GM12878 (cell line): ENCODE measurements around the gene ZBTB44. TPM values are rescaled to one million over a fixed set of nuclear protein-coding genes. Genes with fewer than 3 reads are reported as not detected.

ENCODE experiments used
- ATAC-seq: fragments of 200-7000 bp; cut with Tn5 transposase; 3 replicates; pipeline ENCODE4 v1.9.1; 2020; ENCODE audit warnings: mild to moderate bottlenecking, moderate library complexity
- BruUV-seq: library from RNA; stranded (reverse); fragments of 400-500 nt; replicated peaks from 2 replicates; lab custom pipeline; 2021; lab: Mats Ljungman, UMichigan
- CTCF ChIA-PET: fragments of 300-600 bp; sonication (Branson Sonifier 250); formaldehyde crosslinking; extraction: SDS; loops from one replicate; lab custom pipeline; 2021; ENCODE audit warnings: inconsistent platforms; lab: Yijun Ruan, JAX
- POLR2A ChIA-PET: fragments of 350-600 bp; formaldehyde crosslinking; extraction: SDS; loops from one replicate; lab custom pipeline; 2021; ENCODE audit warnings: inconsistent platforms; lab: Charles Lee
- RAD21 ChIA-PET: fragments of 300-600 bp; sonication (Branson Sonifier 250); formaldehyde crosslinking; loops from one replicate; lab custom pipeline; 2023; ENCODE audit warnings: antibody characterized with exemption; ENCODE audit not compliant: unreplicated experiment; lab: Charles Lee
- SMC1A ChIA-PET: fragments of 300-600 bp; sonication (Branson Sonifier 250); formaldehyde crosslinking; loops from one replicate; lab custom pipeline; 2023; ENCODE audit not compliant: unreplicated experiment, uncharacterized antibody; lab: Charles Lee
- DNase-seq: peaks from one replicate; pipeline ENCODE4 v3.0.0-alpha.2; 2011; ENCODE audit warnings: low read depth, low spot score
- FAIRE-seq: peaks from 3 replicates; lab custom pipeline; 2011; peaks lifted over from hg19 to GRCh38; lab: Jason Lieb, UNC
- H2AFZ ChIP-seq: 2 replicates; pipeline ENCODE4 v1.6.0; 2011; ENCODE audit warnings: low read depth, low read length, control low read depth; ENCODE audit not compliant: control insufficient read depth
- H3K27ac ChIP-seq: 2 replicates; pipeline ENCODE4 v1.5.1; 2011; ENCODE audit warnings: control low read depth; ENCODE audit not compliant: control insufficient read depth, insufficient read depth
- H3K27me3 ChIP-seq, 2 experiments: replicated peaks in 1 of 2; 2 replicates each; pipeline versions ENCODE4 v1.6.0 to v1.6.1; 2011; ENCODE audit warnings: low read length in 1 of 2; ENCODE audit not compliant: control insufficient read depth in 2 of 2, insufficient read depth in 2 of 2
- H3K36me3 ChIP-seq, 2 experiments: 2 replicates each; pipeline ENCODE4 v1.5.1; 2011; ENCODE audit warnings: low read length in 1 of 2; ENCODE audit not compliant: control insufficient read depth in 2 of 2, insufficient read depth in 2 of 2
- H3K4me1 ChIP-seq: 2 replicates; pipeline ENCODE4 v1.6.1; 2011; ENCODE audit warnings: mild to moderate bottlenecking, low read length, moderate library complexity, mixed read lengths; ENCODE audit not compliant: control insufficient read depth, insufficient read depth
- H3K4me2 ChIP-seq: 2 replicates; pipeline ENCODE4 v1.6.0; 2011; ENCODE audit warnings: control low read depth; ENCODE audit not compliant: control insufficient read depth, insufficient read depth
- H3K4me3 ChIP-seq: fragments of 200-600 bp; sonication (generic); 2 replicates; pipeline ENCODE4 v1.5.1; 2016
- H3K79me2 ChIP-seq: 2 replicates; pipeline ENCODE4 v1.6.0; 2011; ENCODE audit warnings: low read length; ENCODE audit not compliant: control insufficient read depth, insufficient read depth
- H3K9ac ChIP-seq: 2 replicates; pipeline ENCODE4 v1.8.0; 2011; ENCODE audit warnings: low read length, control low read depth, mixed read lengths; ENCODE audit not compliant: control insufficient read depth, insufficient read depth
- H3K9me3 ChIP-seq: replicated peaks from 3 replicates; pipeline ENCODE4 v1.5.1; 2011; ENCODE audit warnings: mild to moderate bottlenecking, low read length; ENCODE audit not compliant: control insufficient read depth, insufficient read depth
- H4K20me1 ChIP-seq: 2 replicates; pipeline ENCODE4 v1.6.0; 2011; ENCODE audit not compliant: control insufficient read depth, insufficient read depth
- ATF7 ChIP-seq: fragments of 450-650 bp; IDR thresholded peaks from 2 replicates; pipeline ENCODE4 v1.6.1; 2016; ENCODE audit warnings: low read depth, mild to moderate bottlenecking
- HDGF ChIP-seq: fragments of 450-650 bp; IDR thresholded peaks from 2 replicates; pipeline ENCODE4 v1.6.1; 2016; ENCODE audit warnings: antibody characterized with exemption
- MEF2A ChIP-seq: IDR thresholded peaks from 2 replicates; pipeline ENCODE4 v1.6.1; 2011; ENCODE audit warnings: low read depth, mild to moderate bottlenecking, low read length, moderate library complexity; ENCODE audit not compliant: insufficient read depth
- MYC ChIP-seq: IDR thresholded peaks from 2 replicates; pipeline ENCODE4 v1.6.1; 2011; ENCODE audit warnings: mild to moderate bottlenecking, low read length, moderate library complexity, inconsistent platforms; ENCODE audit not compliant: insufficient read depth, insufficient replicate concordance, insufficient read length, severe bottlenecking
- NFXL1 ChIP-seq: fragments of 450-650 bp; IDR thresholded peaks from 2 replicates; pipeline ENCODE4 v1.6.1; 2017; ENCODE audit warnings: antibody characterized with exemption, mild to moderate bottlenecking, borderline replicate concordance
- POLR2A ChIP-seq: IDR thresholded peaks from 2 replicates; pipeline ENCODE4 v1.6.1; 2011; ENCODE audit warnings: low read depth, mild to moderate bottlenecking, low read length
- POLR2AphosphoS5 ChIP-seq: IDR thresholded peaks from 2 replicates; pipeline ENCODE4 v1.6.1; 2011; ENCODE audit warnings: mild to moderate bottlenecking, low read length, inconsistent platforms
- RELA ChIP-seq: fragments of 450-650 bp; IDR thresholded peaks from 2 replicates; pipeline ENCODE4 v1.8.0; 2014; ENCODE audit warnings: borderline replicate concordance; ENCODE audit not compliant: partially characterized antibody
- RUNX3 ChIP-seq: IDR thresholded peaks from 2 replicates; pipeline ENCODE4 v1.6.1; 2012; ENCODE audit warnings: low read length, inconsistent platforms
- SMARCA5 ChIP-seq: fragments of 450-650 bp; IDR thresholded peaks from 2 replicates; pipeline ENCODE4 v1.6.1; 2017; ENCODE audit warnings: mild to moderate bottlenecking
- SP1 ChIP-seq: IDR thresholded peaks from one replicate; pipeline ENCODE4 v1.6.1; 2011; ENCODE audit warnings: low read depth, low read length
- WGBS: methylation state at CpG from one replicate; pipeline ENCODE4 v1.1.6; 2016; ENCODE audit warnings: low lambda C conversion rate; ENCODE audit not compliant: insufficient replicate concordance, insufficient coverage; ENCODE audit errors: missing lambda C conversion rate; 5-methylcytosine and 5-hydroxymethylcytosine counted together
- in situ Hi-C: fragments of 300-500 bp; cut with MboI; formaldehyde crosslinking; loops from 9 replicates; pipeline ENCODE4 v1.14.3; 2018; ENCODE audit warnings: mixed read lengths
- intact Hi-C: fragments of 100-400 bp; cut with micrococcal nuclease; formaldehyde crosslinking; loops from one replicate; pipeline ENCODE4 v1.14.2; 2022; ENCODE audit not compliant: unreplicated experiment
- polyA plus RNA-seq, 11 experiments: library from polyadenylated mRNA; depleted of rRNA in 4 of 11; unstranded in 6 of 11; stranded (reverse) in 5 of 11; fragments of >200 nt; fragmentation: Nextera tagmentation in 4 of 11; fragmentation: Illumina TruSeq in 1 of 11; extraction: Ambion mirVana in 4 of 11; extraction: Trizol in 1 of 11; gene quantifications; 1 replicate in 1 of 11; 2 replicates in 10 of 11; pipeline versions ENCODE4 v1.2.1 to v1.2.3, GENCODE V29; 2011 to 2016; ENCODE audit warnings: inconsistent platforms in 2 of 11, missing spikeins in 2 of 11, low read depth in 1 of 11
- total RNA-seq, 4 experiments: library from RNA; depleted of rRNA in 3 of 4; stranded (reverse); fragments of >200 nt in 3 of 4; fragmentation: Illumina TruSeq in 1 of 4; extraction: Trizol in 1 of 4; gene quantifications; 2 replicates each; pipeline versions ENCODE4 v1.2.1 to v1.2.3, GENCODE V29; 2013 to 2021
- TF ChIP-seq, protein P1 (sequence below): fragments of 450-650 bp; IDR thresholded peaks from 2 replicates; pipeline ENCODE4 v1.6.1; 2018; ENCODE audit warnings: mild to moderate bottlenecking, low read depth, moderate library complexity; ENCODE audit not compliant: partially characterized antibody
- TF ChIP-seq, protein P2 (sequence below): fragments of 450-650 bp; formaldehyde crosslinking; IDR thresholded peaks from 2 replicates; pipeline ENCODE4 v1.4.0; 2022; ENCODE audit warnings: mild to moderate bottlenecking, moderate library complexity
- TF ChIP-seq, protein P3 (sequence below): fragments of 450-650 bp; IDR thresholded peaks from 2 replicates; pipeline ENCODE4 v1.6.1; 2016; ENCODE audit warnings: mild to moderate bottlenecking

The ZBTB44 gene
- total and polyA plus RNA-seq, 10 of the 15 experiments (the other 5 are each of a cell fraction or from before 2014, with no cell fraction given) = 2.8 to 38.2 (median 12.2) TPM

DNA sequence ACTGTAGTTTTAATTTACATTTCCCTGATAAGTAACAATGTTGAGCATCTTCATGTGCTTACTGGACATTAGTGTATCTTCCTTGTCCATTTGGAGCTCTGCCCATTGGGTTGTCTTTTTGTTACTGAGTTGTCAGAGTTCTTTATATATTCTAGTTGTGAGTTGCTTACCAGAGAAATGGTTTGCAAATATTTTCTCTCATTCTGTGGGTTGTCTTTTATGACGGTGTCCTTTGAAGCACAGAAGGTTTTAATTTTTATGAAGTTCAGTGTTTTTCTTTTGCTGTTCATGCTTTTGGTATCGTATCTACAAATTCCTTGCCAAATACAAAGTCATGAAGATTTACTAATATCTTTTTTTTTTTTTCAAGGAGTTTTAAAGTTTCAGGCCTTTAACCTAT lies 42.4 kb downstream of the ZBTB44 start:
- H3K36me3 ChIP-seq = peaks cover 0 to 2% of the 10 kb centered on the region in 2 experiments; a peak in 2 of 4 replicates
- DNase-seq = no peak
- no peak overlapping the region for H3K4me2 ChIP-seq
- CTCF ChIA-PET = no interaction called here
- BruUV-seq = no TSS peak
- no peak overlapping the region for H3K9ac ChIP-seq
- H3K79me2 ChIP-seq = no peaks in the 10 kb centered on the region; the same call in 1 of the 2 replicates
- no peak overlapping the region for H2AFZ ChIP-seq
- WGBS = 95% methylated on average over 2 of the region's 2 CpGs
- H4K20me1 ChIP-seq = no peaks in the 10 kb centered on the region
- RAD21 ChIA-PET = interaction anchor here (0.6 kb wide), 1 partner anchor 17 kb away, joined by 3 read pairs; no protein-coding TSS in a partner anchor
- SMC1A ChIA-PET = interaction anchor here (0.6 to 1.9 kb wide), 3 partner anchors 9 to 1728 kb away, joined by 3 to 6 read pairs (median 3); no protein-coding TSS in a partner anchor
- in situ Hi-C loops (no loop called here), intact Hi-C loops (no loop called here)
- H3K4me3 ChIP-seq = no peak overlapping the region
- TF ChIP-seq NFXL1 (no peak), MYC (no peak), POLR2A (no peak), RUNX3 (no peak), MEF2A (no peak), RELA (no peak), POLR2AphosphoS5 (no peak), SMARCA5 (no peak), SP1 (no peak), HDGF (no peak), ATF7 (no peak)
- TF ChIP-seq, protein P1, sequence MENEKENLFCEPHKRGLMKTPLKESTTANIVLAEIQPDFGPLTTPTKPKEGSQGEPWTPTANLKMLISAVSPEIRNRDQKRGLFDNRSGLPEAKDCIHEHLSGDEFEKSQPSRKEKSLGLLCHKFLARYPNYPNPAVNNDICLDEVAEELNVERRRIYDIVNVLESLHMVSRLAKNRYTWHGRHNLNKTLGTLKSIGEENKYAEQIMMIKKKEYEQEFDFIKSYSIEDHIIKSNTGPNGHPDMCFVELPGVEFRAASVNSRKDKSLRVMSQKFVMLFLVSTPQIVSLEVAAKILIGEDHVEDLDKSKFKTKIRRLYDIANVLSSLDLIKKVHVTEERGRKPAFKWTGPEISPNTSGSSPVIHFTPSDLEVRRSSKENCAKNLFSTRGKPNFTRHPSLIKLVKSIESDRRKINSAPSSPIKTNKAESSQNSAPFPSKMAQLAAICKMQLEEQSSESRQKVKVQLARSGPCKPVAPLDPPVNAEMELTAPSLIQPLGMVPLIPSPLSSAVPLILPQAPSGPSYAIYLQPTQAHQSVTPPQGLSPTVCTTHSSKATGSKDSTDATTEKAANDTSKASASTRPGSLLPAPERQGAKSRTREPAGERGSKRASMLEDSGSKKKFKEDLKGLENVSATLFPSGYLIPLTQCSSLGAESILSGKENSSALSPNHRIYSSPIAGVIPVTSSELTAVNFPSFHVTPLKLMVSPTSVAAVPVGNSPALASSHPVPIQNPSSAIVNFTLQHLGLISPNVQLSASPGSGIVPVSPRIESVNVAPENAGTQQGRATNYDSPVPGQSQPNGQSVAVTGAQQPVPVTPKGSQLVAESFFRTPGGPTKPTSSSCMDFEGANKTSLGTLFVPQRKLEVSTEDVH = no peak
- TF ChIP-seq, protein P2, sequence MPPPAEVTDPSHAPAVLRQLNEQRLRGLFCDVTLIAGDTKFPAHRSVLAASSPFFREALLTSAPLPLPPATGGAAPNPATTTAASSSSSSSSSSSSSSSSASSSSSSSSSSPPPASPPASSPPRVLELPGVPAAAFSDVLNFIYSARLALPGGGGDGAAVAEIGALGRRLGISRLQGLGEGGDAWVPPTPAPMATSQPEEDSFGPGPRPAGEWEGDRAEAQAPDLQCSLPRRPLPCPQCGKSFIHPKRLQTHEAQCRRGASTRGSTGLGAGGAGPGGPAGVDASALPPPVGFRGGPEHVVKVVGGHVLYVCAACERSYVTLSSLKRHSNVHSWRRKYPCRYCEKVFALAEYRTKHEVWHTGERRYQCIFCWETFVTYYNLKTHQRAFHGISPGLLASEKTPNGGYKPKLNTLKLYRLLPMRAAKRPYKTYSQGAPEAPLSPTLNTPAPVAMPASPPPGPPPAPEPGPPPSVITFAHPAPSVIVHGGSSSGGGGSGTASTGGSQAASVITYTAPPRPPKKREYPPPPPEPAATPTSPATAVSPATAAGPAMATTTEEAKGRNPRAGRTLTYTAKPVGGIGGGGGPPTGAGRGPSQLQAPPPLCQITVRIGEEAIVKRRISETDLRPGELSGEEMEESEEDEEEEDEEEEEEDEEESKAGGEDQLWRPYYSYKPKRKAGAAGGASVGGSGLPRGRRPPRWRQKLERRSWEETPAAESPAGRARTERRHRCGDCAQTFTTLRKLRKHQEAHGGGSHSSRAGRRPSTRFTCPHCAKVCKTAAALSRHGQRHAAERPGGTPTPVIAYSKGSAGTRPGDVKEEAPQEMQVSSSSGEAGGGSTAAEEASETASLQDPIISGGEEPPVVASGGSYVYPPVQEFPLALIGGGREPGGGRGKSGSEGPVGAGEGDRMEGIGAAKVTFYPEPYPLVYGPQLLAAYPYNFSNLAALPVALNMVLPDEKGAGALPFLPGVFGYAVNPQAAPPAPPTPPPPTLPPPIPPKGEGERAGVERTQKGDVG (CRISPR knock-in tag) = no peak
- TF ChIP-seq, protein P3, sequence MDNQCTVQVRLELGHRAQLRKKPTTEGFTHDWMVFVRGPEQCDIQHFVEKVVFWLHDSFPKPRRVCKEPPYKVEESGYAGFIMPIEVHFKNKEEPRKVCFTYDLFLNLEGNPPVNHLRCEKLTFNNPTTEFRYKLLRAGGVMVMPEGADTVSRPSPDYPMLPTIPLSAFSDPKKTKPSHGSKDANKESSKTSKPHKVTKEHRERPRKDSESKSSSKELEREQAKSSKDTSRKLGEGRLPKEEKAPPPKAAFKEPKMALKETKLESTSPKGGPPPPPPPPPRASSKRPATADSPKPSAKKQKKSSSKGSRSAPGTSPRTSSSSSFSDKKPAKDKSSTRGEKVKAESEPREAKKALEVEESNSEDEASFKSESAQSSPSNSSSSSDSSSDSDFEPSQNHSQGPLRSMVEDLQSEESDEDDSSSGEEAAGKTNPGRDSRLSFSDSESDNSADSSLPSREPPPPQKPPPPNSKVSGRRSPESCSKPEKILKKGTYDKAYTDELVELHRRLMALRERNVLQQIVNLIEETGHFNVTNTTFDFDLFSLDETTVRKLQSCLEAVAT = no peak
- POLR2A ChIA-PET = interaction anchor here (0.7 kb wide), 1 partner anchor 33 kb away, joined by 3 read pairs; no protein-coding TSS in a partner anchor
- no peaks in the 10 kb centered on the region for H3K27me3 ChIP-seq
- no peaks in the 10 kb centered on the region for H3K9me3 ChIP-seq
- no peak for FAIRE-seq
- peaks cover 11% of the 10 kb centered on the region; the same call in 1 of the 2 replicates for H3K4me1 ChIP-seq
- H3K27ac ChIP-seq = no peak overlapping the region
- ATAC-seq = no peak
